ENCODE data around the gene COPZ1.

- no peak for TF ChIP-seq CTCF (IDR thresholded peaks at IDR 0.05)
- TF ChIP-seq POLR2A (IDR thresholded peaks at IDR 0.05): no peak
These were observed 29.9 kb upstream of the COPZ1 start for GRCh38 chr12:54294953-54295566.

Measured in thyroid gland (tissue), 4 donors.